Activated CD4-positive, alpha-beta memory T cell treated with anti-CD3 and anti-CD28 coated beads, Interleukin-2, amount 10 ng/mL, durations not matched to agents 7 days and 5 days (primary cell): ENCODE measurements around the gene VEPH1. TPM values are rescaled to one million over a fixed set of nuclear protein-coding genes. Genes with fewer than 3 reads are reported as not detected.
"Not testable (repeated sequence)": the region's sequence is repeated elsewhere in the genome, so short reads cannot be mapped to it uniquely, and the experiment has no call there.

ENCODE experiments used
- CTCF ChIA-PET: fragments of 350-600 bp; sonication (Branson Sonifier 250); formaldehyde crosslinking; loops from one replicate; lab custom pipeline; 2021; ENCODE audit warnings: antibody characterized with exemption, inconsistent platforms; lab: Charles Lee
- POLR2A ChIA-PET: fragments of 350-600 bp; sonication (Branson Sonifier 250); formaldehyde crosslinking; loops from one replicate; lab custom pipeline; 2021; ENCODE audit warnings: antibody characterized with exemption; lab: Charles Lee
- DNase-seq: peaks from one replicate; pipeline ENCODE4 v3.0.0-alpha.2; 2020
- H3K27ac Mint-ChIP-seq: one replicate; pipeline ENCODE4 v1.8.0; 2021; ENCODE audit warnings: mild to moderate bottlenecking, mixed read lengths
- H3K27me3 Mint-ChIP-seq: one replicate; pipeline ENCODE4 v1.8.0; 2021; ENCODE audit warnings: mixed read lengths
- H3K36me3 Mint-ChIP-seq: one replicate; pipeline ENCODE4 v1.8.0; 2021; ENCODE audit warnings: low read depth, mixed read lengths
- H3K4me1 Mint-ChIP-seq: one replicate; pipeline ENCODE4 v1.8.0; 2021; ENCODE audit warnings: mixed read lengths
- H3K4me3 Mint-ChIP-seq: one replicate; pipeline ENCODE4 v1.8.0; 2021; ENCODE audit warnings: mild to moderate bottlenecking, mixed read lengths
- H3K9me3 Mint-ChIP-seq: one replicate; pipeline ENCODE4 v1.8.0; 2021; ENCODE audit warnings: mixed read lengths
- total RNA-seq, 2 experiments: library from RNA; stranded (reverse); gene quantifications; one replicate each; pipeline ENCODE4 v1.2.3, GENCODE V29; 2021

The VEPH1 gene
- total RNA-seq, 2 experiments from 2014 or later: not detected

- no peak overlapping the region for H3K27ac Mint-ChIP-seq
- H3K9me3 Mint-ChIP-seq: no peaks in the 10 kb centered on the region
- no peaks in the 10 kb centered on the region for H3K36me3 Mint-ChIP-seq
- DNase-seq: no peak
- CTCF ChIA-PET: no interaction called here
- H3K27me3 Mint-ChIP-seq: peaks cover 2% of the 10 kb centered on the region
- no peaks in the 10 kb centered on the region for H3K4me1 Mint-ChIP-seq
- H3K4me3 Mint-ChIP-seq: no peak overlapping the region
- POLR2A ChIA-PET: no interaction called here
These were observed 175.4 kb downstream of the VEPH1 start for GRCh38 chr3:157327837-157328236.

GRCh38 chr3:157327018-157327417, 176.2 kb downstream of the VEPH1 start:
- H3K27ac Mint-ChIP-seq: no peak overlapping the region

GRCh38 chr3:157324869-157325268, 178.3 kb downstream of the VEPH1 start:
- CTCF ChIA-PET, H3K9me3 Mint-ChIP-seq: not testable (repeated sequence)

More at GRCh38 chr3:157327018-157327417, 176.2 kb downstream of the VEPH1 start:
- Mint-ChIP-seq H3K36me3 (no peaks in the 10 kb centered on the region), H3K4me1 (no peaks in the 10 kb centered on the region), H3K27me3 (peaks cover 3% of the 10 kb centered on the region), H3K9me3 (no peaks in the 10 kb centered on the region), H3K4me3 (no peak overlapping the region)
- CTCF ChIA-PET: no interaction called here
- DNase-seq: no peak
- POLR2A ChIA-PET: no interaction called here

GRCh38 chr3:157323360-157323759, 179.9 kb downstream of the VEPH1 start:
- no peak for DNase-seq
- H3K27me3 Mint-ChIP-seq: peaks cover 4% of the 10 kb centered on the region
- no peaks in the 10 kb centered on the region for H3K9me3 Mint-ChIP-seq
- H3K4me3 Mint-ChIP-seq: no peak overlapping the region
- H3K4me1 Mint-ChIP-seq: no peaks in the 10 kb centered on the region
- no peak overlapping the region for H3K27ac Mint-ChIP-seq
- H3K36me3 Mint-ChIP-seq: no peaks in the 10 kb centered on the region
- POLR2A ChIA-PET: no interaction called here
- CTCF ChIA-PET: interaction anchor here (1.0 kb wide), 1 partner anchor 370 kb away, joined by 3 read pairs; no protein-coding TSS in a partner anchor

More at GRCh38 chr3:157324869-157325268, 178.3 kb downstream of the VEPH1 start:
- H3K27me3 Mint-ChIP-seq, H3K36me3 Mint-ChIP-seq, H3K4me1 Mint-ChIP-seq, POLR2A ChIA-PET, H3K27ac Mint-ChIP-seq, H3K4me3 Mint-ChIP-seq, DNase-seq: not testable (repeated sequence)

- no peaks in the 10 kb centered on the region for H3K9me3 Mint-ChIP-seq
- ChIA-PET CTCF (no interaction called here), POLR2A (no interaction called here)
- no peaks in the 10 kb centered on the region for H3K36me3 Mint-ChIP-seq
- no peak overlapping the region for H3K27ac Mint-ChIP-seq
- no peak for DNase-seq
- H3K4me3 Mint-ChIP-seq: no peak overlapping the region
- no peaks in the 10 kb centered on the region for H3K4me1 Mint-ChIP-seq
- peaks cover 7% of the 10 kb centered on the region for H3K27me3 Mint-ChIP-seq
These were observed 183.5 kb downstream of the VEPH1 start for GRCh38 chr3:157319672-157320071.

- ChIA-PET POLR2A (no interaction called here), CTCF (no interaction called here)
- H3K27me3 Mint-ChIP-seq: peaks cover 4% of the 10 kb centered on the region
- no peak overlapping the region for H3K27ac Mint-ChIP-seq
- no peak for DNase-seq
- no peak overlapping the region for H3K4me3 Mint-ChIP-seq
- no peaks in the 10 kb centered on the region for H3K4me1 Mint-ChIP-seq
- H3K36me3 Mint-ChIP-seq: no peaks in the 10 kb centered on the region
- H3K9me3 Mint-ChIP-seq: no peaks in the 10 kb centered on the region
These were observed 184.5 kb downstream of the VEPH1 start for GRCh38 chr3:157318639-157319288.

GRCh38 chr3:157317895-157318294, 185.3 kb downstream of the VEPH1 start:
- DNase-seq: no peak
- Mint-ChIP-seq H3K9me3 (no peaks in the 10 kb centered on the region), H3K4me1 (no peaks in the 10 kb centered on the region), H3K4me3 (no peak overlapping the region), H3K27me3 (peaks cover 4% of the 10 kb centered on the region), H3K36me3 (no peaks in the 10 kb centered on the region), H3K27ac (no peak overlapping the region)
- ChIA-PET POLR2A (no interaction called here), CTCF (no interaction called here)

GRCh38 chr3:157313186-157313585, 190.0 kb downstream of the VEPH1 start:
- Mint-ChIP-seq H3K36me3 (no peaks in the 10 kb centered on the region), H3K27ac (no peak overlapping the region), H3K4me3 (no peak overlapping the region), H3K9me3 (no peaks in the 10 kb centered on the region), H3K4me1 (no peaks in the 10 kb centered on the region), H3K27me3 (peaks cover 2% of the 10 kb centered on the region)
- no peak for DNase-seq
- POLR2A ChIA-PET: no interaction called here
- CTCF ChIA-PET: interaction anchor here (0.6 kb wide), 1 partner anchor 1269 kb away, joined by 4 read pairs; no protein-coding TSS in a partner anchor

GRCh38 chr3:157312376-157312745, 190.9 kb downstream of the VEPH1 start:
- Mint-ChIP-seq H3K27me3 (peaks cover 2% of the 10 kb centered on the region), H3K36me3 (no peaks in the 10 kb centered on the region), H3K27ac (no peak overlapping the region), H3K4me3 (no peak overlapping the region), H3K4me1 (no peaks in the 10 kb centered on the region), H3K9me3 (no peaks in the 10 kb centered on the region)
- CTCF ChIA-PET: no interaction called here
- POLR2A ChIA-PET: no interaction called here
- no peak for DNase-seq

- DNase-seq: no peak
- Mint-ChIP-seq H3K4me3 (no peak overlapping the region), H3K36me3 (no peaks in the 10 kb centered on the region), H3K9me3 (no peaks in the 10 kb centered on the region), H3K27ac (no peak overlapping the region), H3K4me1 (no peaks in the 10 kb centered on the region), H3K27me3 (peaks cover 2% of the 10 kb centered on the region)
- CTCF ChIA-PET: no interaction called here
- POLR2A ChIA-PET: no interaction called here
These were observed 191.4 kb downstream of the VEPH1 start for GRCh38 chr3:157311633-157312375.

GRCh38 chr3:157310329-157311052, 192.7 kb downstream of the VEPH1 start:
- no peaks in the 10 kb centered on the region for H3K4me1 Mint-ChIP-seq
- DNase-seq: no peak
- ChIA-PET POLR2A (no interaction called here), CTCF (interaction anchor here (0.6 kb wide), 1 partner anchor 96 kb away, joined by 3 read pairs; no protein-coding TSS in a partner anchor)
- H3K4me3 Mint-ChIP-seq: no peak overlapping the region
- peaks cover 2% of the 10 kb centered on the region for H3K27me3 Mint-ChIP-seq
- H3K9me3 Mint-ChIP-seq: no peaks in the 10 kb centered on the region
- no peak overlapping the region for H3K27ac Mint-ChIP-seq
- H3K36me3 Mint-ChIP-seq: no peaks in the 10 kb centered on the region

- no peak overlapping the region for H3K4me3 Mint-ChIP-seq
- CTCF ChIA-PET: no interaction called here
- no peaks in the 10 kb centered on the region for H3K4me1 Mint-ChIP-seq
- H3K27ac Mint-ChIP-seq: no peak overlapping the region
- H3K27me3 Mint-ChIP-seq: peaks cover 2% of the 10 kb centered on the region
- POLR2A ChIA-PET: no interaction called here
- DNase-seq: no peak
- no peaks in the 10 kb centered on the region for H3K36me3 Mint-ChIP-seq
- no peaks in the 10 kb centered on the region for H3K9me3 Mint-ChIP-seq
These were observed 196.7 kb downstream of the VEPH1 start for GRCh38 chr3:157306502-157306901.

- H3K27ac Mint-ChIP-seq: no peak overlapping the region
- DNase-seq: no peak
- H3K36me3 Mint-ChIP-seq: no peaks in the 10 kb centered on the region
- H3K9me3 Mint-ChIP-seq: no peaks in the 10 kb centered on the region
- no peak overlapping the region for H3K4me3 Mint-ChIP-seq
- H3K27me3 Mint-ChIP-seq: peaks cover 2% of the 10 kb centered on the region
- ChIA-PET POLR2A (no interaction called here), CTCF (no interaction called here)
- no peaks in the 10 kb centered on the region for H3K4me1 Mint-ChIP-seq
These were observed 197.8 kb downstream of the VEPH1 start for GRCh38 chr3:157305392-157305791.
